ENCODE results near the gene EMC7.

EMC7 gene

DNA sequence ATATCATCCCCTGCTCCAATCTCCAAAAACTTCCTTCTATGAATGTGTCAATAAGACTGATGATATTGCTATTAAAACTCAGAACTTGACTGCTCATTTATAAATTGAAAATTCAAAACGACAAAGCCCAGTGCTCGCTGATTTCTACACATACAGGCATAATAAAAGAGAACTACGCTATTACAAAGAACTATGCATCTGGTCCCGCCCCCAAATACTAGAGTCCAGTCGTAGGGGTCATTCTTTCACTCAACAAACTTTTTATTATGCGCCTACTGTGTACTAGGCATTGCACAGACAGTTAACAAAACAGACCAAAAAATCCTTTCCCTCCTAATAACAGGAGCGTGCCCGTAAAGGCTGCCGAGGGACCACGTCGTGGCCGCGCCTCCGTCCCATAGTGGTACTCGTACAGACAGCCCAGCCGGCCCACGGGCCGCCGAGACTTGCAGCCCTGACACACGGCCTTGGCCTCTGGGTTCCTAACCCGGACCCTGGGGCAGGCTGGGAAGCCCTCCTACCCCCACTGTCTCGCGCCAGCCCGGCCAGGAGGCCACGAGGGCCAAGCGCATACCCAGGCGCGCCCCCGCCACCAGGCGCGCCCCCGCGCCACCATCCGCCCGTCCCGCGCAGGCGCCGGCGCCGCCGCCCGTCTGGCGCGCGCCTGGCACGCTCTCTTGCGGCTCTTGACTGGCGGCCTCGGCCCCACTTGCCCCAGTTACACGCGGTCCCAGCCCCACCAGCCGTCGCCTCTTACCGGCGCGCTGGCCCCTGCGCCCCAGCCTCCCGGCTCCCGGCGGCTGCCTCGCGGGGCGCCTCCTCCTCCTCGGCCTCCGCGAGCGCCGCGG is 63.4 kb downstream of the EMC7 start:
- ATAC-seq, result peak; percentile 71 to 73
